Endodermal cell (in vitro differentiated cells): ENCODE measurements around the gene PTTG1IP. TPM values are rescaled to one million over a fixed set of nuclear protein-coding genes. Genes with fewer than 3 reads are reported as not detected.
A peak's percentile ranks its signal among the peaks of the same experiment; 100 is the strongest.

ENCODE experiments used
- DNase-seq: peaks from one replicate; pipeline ENCODE4 v3.0.0-alpha.2; 2017
- H3K27ac ChIP-seq: 2 replicates; pipeline ENCODE4 v1.5.1; 2013; ENCODE audit warnings: mild to moderate bottlenecking, low read depth, low read length, moderate library complexity
- H3K27me3 ChIP-seq: 2 replicates; pipeline ENCODE4 v1.6.1; 2013; ENCODE audit warnings: mild to moderate bottlenecking, low read length, moderate library complexity; ENCODE audit not compliant: insufficient read depth, control insufficient read depth, poor library complexity, severe bottlenecking
- H3K36me3 ChIP-seq: 2 replicates; pipeline ENCODE4 v1.7.0; 2013; ENCODE audit warnings: mild to moderate bottlenecking, low read length, moderate library complexity; ENCODE audit not compliant: control insufficient read depth, insufficient read depth
- H3K4me1 ChIP-seq: one replicate; pipeline ENCODE4 v1.7.0; 2013; ENCODE audit warnings: low read length; ENCODE audit not compliant: control insufficient read depth, insufficient read depth
- H3K4me3 ChIP-seq: 2 replicates; pipeline ENCODE4 v1.5.1; 2013; ENCODE audit warnings: mild to moderate bottlenecking, low read length, moderate library complexity
- H3K9ac ChIP-seq: 2 replicates; pipeline ENCODE4 v1.6.1; 2013; ENCODE audit warnings: mild to moderate bottlenecking, low read length, moderate library complexity; ENCODE audit not compliant: poor library complexity, severe bottlenecking; ENCODE audit errors: extremely low read depth
- H3K9me3 ChIP-seq: 2 replicates; pipeline ENCODE4 v1.6.1; 2013; ENCODE audit warnings: mild to moderate bottlenecking, low read length, moderate library complexity; ENCODE audit not compliant: control insufficient read depth
- H3K27ac Mint-ChIP-seq: 2 replicates; pipeline ENCODE4 v1.8.0; 2020; ENCODE audit warnings: mixed read lengths
- H3K27me3 Mint-ChIP-seq: 2 replicates; pipeline ENCODE4 v1.8.0; 2021; ENCODE audit warnings: mild to moderate bottlenecking, mixed read lengths; ENCODE audit not compliant: insufficient read depth
- H3K36me3 Mint-ChIP-seq: 2 replicates; pipeline ENCODE4 v1.8.0; 2020; ENCODE audit warnings: low read depth, mixed read lengths
- H3K4me1 Mint-ChIP-seq: 2 replicates; pipeline ENCODE4 v1.8.0; 2020; ENCODE audit warnings: mixed read lengths
- H3K4me3 Mint-ChIP-seq: 2 replicates; pipeline ENCODE4 v1.8.0; 2020; ENCODE audit warnings: mild to moderate bottlenecking, moderate library complexity, mixed read lengths
- H3K9me3 Mint-ChIP-seq: 2 replicates; pipeline ENCODE4 v1.8.0; 2020; ENCODE audit warnings: mild to moderate bottlenecking, mixed read lengths
- CTCF ChIP-seq: fragments of 200-600 bp; sonication (generic); conservative IDR thresholded peaks from 2 replicates; pipeline ENCODE4 v1.5.0; 2021; ENCODE audit warnings: antibody characterized with exemption, mild to moderate bottlenecking
- WGBS, 2 experiments: methylation state at CpG; one replicate each; pipeline versions ENCODE4 v1.1.5 to v1.1.7; 2013; ENCODE audit warnings: missing lambda C conversion rate in 2 of 2, mixed read lengths in 1 of 2; ENCODE audit not compliant: insufficient coverage in 1 of 2, insufficient read length in 1 of 2; 5-methylcytosine and 5-hydroxymethylcytosine counted together
- total RNA-seq, 2 donors: library from RNA; stranded (reverse); fragmentation: NEBNext Ultra II Directional in 1 of 2; extraction: Animal tissue kit (Norgen Biotek cat#: 25700) in 1 of 2; gene quantifications; 2 replicates in 1 of 2; 3 replicates in 1 of 2; pipeline ENCODE4 v1.2.1, GENCODE V29; 2021

PTTG1IP gene
- total RNA-seq, 2 donors from 2014 or later: 155 to 168 TPM

GRCh38 chr21:44856131-44856530 is 17.4 kb downstream of the PTTG1IP start:
- no peaks in the 10 kb centered on the region for H3K4me1 Mint-ChIP-seq
- peaks cover 87% of the 10 kb centered on the region for H3K36me3 Mint-ChIP-seq
- Histone ChIP-seq H3K27me3 (no peaks in the 10 kb centered on the region), H3K4me1 (no peaks in the 10 kb centered on the region), H3K27ac (no peak overlapping the region), H3K36me3 (peaks cover 83% of the 10 kb centered on the region), H3K9me3 (no peaks in the 10 kb centered on the region), H3K4me3 (no peak overlapping the region), H3K9ac (no peak overlapping the region)
- TF ChIP-seq CTCF: no peak
- DNase-seq: no peak
- WGBS, 2 experiments: 95% methylated on average over 8 to 17 of the region's 17 CpGs
- H3K9me3 Mint-ChIP-seq: no peaks in the 10 kb centered on the region
- H3K27me3 Mint-ChIP-seq: no peaks in the 10 kb centered on the region
- no peak overlapping the region for H3K4me3 Mint-ChIP-seq
- peak overlapping the region; percentile 40 for H3K27ac Mint-ChIP-seq

- Histone ChIP-seq H3K4me3 (no peak overlapping the region), H3K36me3 (peaks cover 88% of the 10 kb centered on the region), H3K27me3 (no peaks in the 10 kb centered on the region), H3K4me1 (no peaks in the 10 kb centered on the region), H3K9ac (no peak overlapping the region), H3K9me3 (no peaks in the 10 kb centered on the region), H3K27ac (no peak overlapping the region)
- Mint-ChIP-seq H3K4me1 (no peaks in the 10 kb centered on the region), H3K27ac (peak overlapping the region; percentile 40), H3K36me3 (peaks cover 89% of the 10 kb centered on the region), H3K9me3 (no peaks in the 10 kb centered on the region), H3K27me3 (no peaks in the 10 kb centered on the region), H3K4me3 (no peak overlapping the region)
- no peak for TF ChIP-seq CTCF
- DNase-seq: no peak
- 97 to 100% methylated on average over 5 to 14 of the region's 14 CpGs for WGBS, 2 experiments
Measured at GRCh38 chr21:44855572-44855971, 17.9 kb downstream of the PTTG1IP start.

- Mint-ChIP-seq H3K4me3 (no peak overlapping the region), H3K27ac (no peak overlapping the region)
Measured at GRCh38 chr21:44854664-44855446, 18.6 kb downstream of the PTTG1IP start.

More at GRCh38 chr21:44854664-44855446, 18.6 kb downstream of the PTTG1IP start:
- H3K4me1 ChIP-seq: no peaks in the 10 kb centered on the region
- no peak overlapping the region for H3K27ac ChIP-seq
- no peak for TF ChIP-seq CTCF
- H3K27me3 Mint-ChIP-seq: no peaks in the 10 kb centered on the region
- DNase-seq: no peak
- WGBS, 2 experiments: 95% methylated on average over 27 to 31 of the region's 31 CpGs
- H3K4me1 Mint-ChIP-seq: no peaks in the 10 kb centered on the region
- H3K9me3 ChIP-seq: no peaks in the 10 kb centered on the region
- H3K4me3 ChIP-seq: no peak overlapping the region
- peaks cover 90% of the 10 kb centered on the region for H3K36me3 ChIP-seq
- no peak overlapping the region for H3K9ac ChIP-seq
- no peaks in the 10 kb centered on the region for H3K9me3 Mint-ChIP-seq
- no peaks in the 10 kb centered on the region for H3K27me3 ChIP-seq
- peaks cover 89% of the 10 kb centered on the region for H3K36me3 Mint-ChIP-seq
